Subcutaneous abdominal adipose tissue (tissue), 5 donors: ENCODE measurements around the gene SLCO2A1.

Source experiments
- H3K27ac ChIP-seq: one replicate; pipeline ENCODE4 v1.7.0; 2013; ENCODE audit warnings: low read depth, mild to moderate bottlenecking, inconsistent platforms, low read length, moderate library complexity
- H3K27me3 ChIP-seq, 5 donors: one replicate each; pipeline ENCODE4 v1.7.0; 2013; ENCODE audit warnings: low read length in 5 of 5, inconsistent platforms in 1 of 5; ENCODE audit not compliant: control insufficient read depth in 5 of 5, insufficient read depth in 4 of 5
- H3K36me3 ChIP-seq, 5 donors: one replicate each; pipeline ENCODE4 v1.7.0; 2013; ENCODE audit warnings: low read length in 5 of 5; ENCODE audit not compliant: control insufficient read depth in 5 of 5, insufficient read depth in 5 of 5
- H3K4me1 ChIP-seq, 5 donors: one replicate each; pipeline ENCODE4 v1.7.0; 2013; ENCODE audit warnings: low read length in 5 of 5, mild to moderate bottlenecking in 3 of 5, moderate library complexity in 1 of 5; ENCODE audit not compliant: control insufficient read depth in 5 of 5, insufficient read depth in 5 of 5
- H3K4me3 ChIP-seq, 5 donors: one replicate each; pipeline ENCODE4 v1.7.0; 2013; ENCODE audit warnings: low read length in 5 of 5, low read depth in 1 of 5
- H3K9ac ChIP-seq, 5 donors: one replicate each; pipeline ENCODE4 v1.7.0; 2013; ENCODE audit warnings: low read length in 5 of 5, mild to moderate bottlenecking in 4 of 5, moderate library complexity in 3 of 5
- H3K9me3 ChIP-seq, 5 donors: one replicate each; pipeline ENCODE4 v1.7.0; 2013; ENCODE audit warnings: low read length in 5 of 5; ENCODE audit not compliant: control insufficient read depth in 5 of 5
- donor health status: healthy.
- donor health status: healthy.
- donor health status: healthy.
- donor health status: healthy.
- donor health status: healthy.

Gene SLCO2A1

DNA sequence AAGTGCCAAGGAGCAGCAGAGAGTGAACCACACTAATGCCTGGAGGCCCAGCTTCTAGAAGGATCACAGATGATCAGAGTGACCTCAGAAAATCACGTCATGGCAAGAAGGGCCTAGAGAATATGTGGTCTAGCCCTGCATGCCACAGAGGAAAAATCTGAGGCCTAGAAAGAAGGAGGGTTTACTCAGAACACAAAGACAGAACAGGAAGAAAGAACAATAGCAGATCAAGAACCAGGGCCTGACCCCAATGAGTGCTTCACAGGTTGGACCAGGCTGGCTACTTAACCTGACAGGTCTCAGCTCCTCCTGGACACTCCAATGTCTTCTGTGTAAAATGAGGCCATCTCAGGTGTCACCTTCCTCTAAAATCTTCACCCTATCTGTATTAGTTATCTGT lies 148.2 kb downstream of the SLCO2A1 start:
- no peaks in the 10 kb centered on the region for H3K27me3 ChIP-seq
- peaks cover 0 to 7% (median 5%) of the 10 kb centered on the region in 5 donors for H3K9me3 ChIP-seq
- H3K4me1 ChIP-seq: peaks cover 4 to 15% (median 11%) of the 10 kb centered on the region in 5 donors
- H3K9ac ChIP-seq: no peak overlapping the region
- no peaks in the 10 kb centered on the region for H3K36me3 ChIP-seq
- no peak overlapping the region for H3K4me3 ChIP-seq
- no peak overlapping the region for H3K27ac ChIP-seq

DNA sequence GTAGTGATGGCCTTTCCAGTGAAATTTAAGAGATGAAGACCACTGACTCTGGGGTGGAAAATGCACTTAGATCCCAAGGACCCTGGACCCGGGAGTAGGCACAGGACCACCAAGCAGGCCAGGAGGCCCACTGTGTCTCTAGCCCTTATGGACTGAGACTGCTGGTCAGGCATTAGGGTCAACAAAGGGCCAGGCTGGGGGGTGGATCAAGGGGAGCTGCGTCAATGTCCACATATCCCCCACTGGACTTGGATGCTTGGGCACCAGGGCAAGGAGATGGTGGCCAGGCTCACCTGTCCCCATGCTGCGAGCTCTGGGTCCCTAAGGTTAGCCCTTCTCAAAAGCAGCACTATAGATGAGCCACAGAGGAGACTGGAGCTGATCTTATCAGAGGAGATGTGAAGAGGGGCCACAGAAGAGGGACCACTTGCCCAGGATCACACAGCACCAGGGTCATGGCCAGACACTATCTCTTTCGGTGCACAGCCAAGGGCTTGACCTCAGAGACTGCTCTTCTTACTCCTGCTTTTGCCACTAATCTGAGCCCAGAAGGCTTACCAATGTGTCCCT lies 148.8 kb downstream of the SLCO2A1 start:
- H3K9me3 ChIP-seq: peaks cover 0 to 7% (median 5%) of the 10 kb centered on the region in 5 donors
- H3K27me3 ChIP-seq: no peaks in the 10 kb centered on the region
- H3K4me3 ChIP-seq: no peak overlapping the region
- H3K36me3 ChIP-seq: no peaks in the 10 kb centered on the region
- no peak overlapping the region for H3K27ac ChIP-seq
- H3K4me1 ChIP-seq: peaks cover 4 to 15% (median 11%) of the 10 kb centered on the region in 5 donors
- H3K9ac ChIP-seq: no peak overlapping the region

DNA sequence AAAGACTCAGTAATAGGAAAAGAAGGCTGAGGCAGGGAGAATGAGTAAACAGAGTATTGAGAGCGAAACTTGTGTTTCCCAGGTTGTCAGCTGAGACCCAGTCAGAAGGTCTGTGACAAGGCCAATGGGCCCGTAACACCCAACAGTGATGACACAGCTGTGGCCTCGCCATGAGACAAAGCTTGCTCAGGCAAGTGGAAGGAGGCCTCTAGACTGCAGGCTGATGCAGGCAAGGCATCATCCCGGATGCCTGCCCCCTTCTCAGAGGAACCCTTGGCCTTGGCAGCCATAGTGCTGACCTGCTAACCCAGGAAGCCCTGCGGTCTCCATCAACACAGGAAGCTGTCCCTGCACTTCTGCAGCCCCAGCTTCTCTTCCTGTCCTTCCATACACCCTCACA lies 149.4 kb downstream of the SLCO2A1 start:
- Histone ChIP-seq H3K9ac (no peak overlapping the region), H3K4me3 (no peak overlapping the region), H3K36me3 (no peaks in the 10 kb centered on the region), H3K4me1 (peaks cover 3 to 15% (median 11%) of the 10 kb centered on the region in 5 donors), H3K9me3 (peaks cover 0 to 7% (median 5%) of the 10 kb centered on the region in 5 donors), H3K27me3 (no peaks in the 10 kb centered on the region), H3K27ac (no peak overlapping the region)

DNA sequence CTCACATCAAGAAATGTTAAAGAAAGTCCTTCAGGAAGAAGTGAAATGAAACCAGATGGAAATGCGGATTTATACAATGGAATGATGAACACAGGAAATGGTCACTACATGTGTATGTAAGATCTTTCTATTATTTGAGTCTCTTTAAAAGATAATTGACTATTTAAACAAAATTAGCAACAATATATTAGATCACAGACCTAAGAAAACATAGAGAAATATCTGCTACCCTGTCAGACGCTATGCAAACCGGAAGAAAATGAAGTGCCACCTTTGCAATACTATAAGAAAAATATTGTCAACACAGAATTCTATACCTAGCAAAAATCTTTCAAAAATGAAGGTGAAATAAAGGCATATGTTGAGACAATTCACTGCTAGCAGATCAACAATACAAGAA lies 151.2 kb downstream of the SLCO2A1 start:
- peaks cover 0 to 7% (median 5%) of the 10 kb centered on the region in 5 donors for H3K9me3 ChIP-seq
- no peak overlapping the region for H3K27ac ChIP-seq
- H3K27me3 ChIP-seq: no peaks in the 10 kb centered on the region
- H3K4me3 ChIP-seq: no peak overlapping the region
- H3K9ac ChIP-seq: no peak overlapping the region
- no peaks in the 10 kb centered on the region for H3K36me3 ChIP-seq
- peaks cover 0 to 7% (median 5%) of the 10 kb centered on the region in 5 donors for H3K4me1 ChIP-seq
